Hepatocyte (in vitro differentiated cells): ENCODE measurements around the gene XDH. TPM values are rescaled to one million over a fixed set of nuclear protein-coding genes. Genes with fewer than 3 reads are reported as not detected.
A peak's percentile ranks its signal among the peaks of the same experiment; 100 is the strongest.

Experiments
- DNase-seq: peaks from one replicate; pipeline ENCODE4 v3.0.0-alpha.2; 2016; ENCODE audit warnings: low spot score
- H2AFZ ChIP-seq: fragments of 200-600 bp; sonication (generic); 2 replicates; pipeline ENCODE4 v1.6.0; 2016; ENCODE audit warnings: antibody characterized with exemption, mild to moderate bottlenecking
- H3K27ac ChIP-seq: fragments of 200-600 bp; sonication (generic); 2 replicates; pipeline ENCODE4 v1.5.1; 2016; ENCODE audit warnings: mild to moderate bottlenecking
- H3K27me3 ChIP-seq: fragments of 200-600 bp; sonication (generic); 2 replicates; pipeline ENCODE4 v1.6.1; 2016
- H3K36me3 ChIP-seq: fragments of 200-600 bp; sonication (generic); replicated peaks from 2 replicates; pipeline ENCODE4 v1.5.1; 2016; ENCODE audit warnings: low read depth; ENCODE audit not compliant: insufficient read depth
- H3K4me1 ChIP-seq: fragments of 200-600 bp; sonication (generic); 2 replicates; pipeline ENCODE4 v1.5.1; 2016; ENCODE audit warnings: mild to moderate bottlenecking, moderate library complexity; ENCODE audit not compliant: insufficient read depth
- H3K4me2 ChIP-seq: fragments of 200-600 bp; sonication (generic); 2 replicates; pipeline ENCODE4 v1.6.0; 2016
- H3K4me3 ChIP-seq: fragments of 200-600 bp; sonication (generic); 2 replicates; pipeline ENCODE4 v1.5.1; 2016; ENCODE audit warnings: mild to moderate bottlenecking
- H3K79me2 ChIP-seq: fragments of 200-600 bp; sonication (generic); 2 replicates; pipeline ENCODE4 v1.6.0; 2017; ENCODE audit warnings: mild to moderate bottlenecking
- H3K9me2 ChIP-seq: fragments of 200-600 bp; sonication (generic); replicated peaks from 2 replicates; pipeline ENCODE4 v1.6.0; 2017; ENCODE audit warnings: mild to moderate bottlenecking; ENCODE audit not compliant: insufficient read depth
- H3K9me3 ChIP-seq: fragments of 200-600 bp; sonication (generic); 2 replicates; pipeline ENCODE4 v1.5.1; 2016; ENCODE audit warnings: low read depth, mild to moderate bottlenecking
- H4K20me1 ChIP-seq: fragments of 200-600 bp; sonication (generic); 2 replicates; pipeline ENCODE4 v1.6.0; 2016; ENCODE audit warnings: mild to moderate bottlenecking; ENCODE audit not compliant: insufficient read depth, poor library complexity, severe bottlenecking
- CTCF ChIP-seq: fragments of 200-600 bp; sonication (generic); IDR thresholded peaks from 2 replicates; pipeline ENCODE4 v1.5.1; 2016; ENCODE audit warnings: antibody characterized with exemption, mild to moderate bottlenecking; ENCODE audit not compliant: poor library complexity
- EZH2 ChIP-seq: fragments of 200-600 bp; sonication (generic); IDR thresholded peaks from 2 replicates; pipeline ENCODE4 v1.6.1; 2016; ENCODE audit warnings: antibody characterized with exemption, mild to moderate bottlenecking, borderline replicate concordance
- EZH2phosphoT487 ChIP-seq: fragments of 200-600 bp; sonication (generic); IDR thresholded peaks from one replicate; pipeline ENCODE4 v1.6.1; 2018; ENCODE audit warnings: antibody characterized with exemption, mild to moderate bottlenecking, low read depth, moderate library complexity; ENCODE audit not compliant: unreplicated experiment, severe bottlenecking
- WGBS: methylation state at CpG from one replicate; pipeline ENCODE4 v1.1.6; 2016; ENCODE audit warnings: low lambda C conversion rate; ENCODE audit errors: missing lambda C conversion rate; 5-methylcytosine and 5-hydroxymethylcytosine counted together
- polyA plus RNA-seq: library from polyadenylated mRNA; unstranded; fragments of >200 nt; fragmentation: Nextera tagmentation; extraction: Ambion mirVana; gene quantifications from 2 replicates; pipeline ENCODE4 v1.2.1, GENCODE V29; 2016
- total RNA-seq: library from RNA; depleted of rRNA; stranded (reverse); fragments of >200 nt; gene quantifications from 2 replicates; pipeline ENCODE4 v1.2.3, GENCODE V29; 2014

Gene XDH
- total and polyA plus RNA-seq, 2 experiments from 2014 or later = 1.6 to 6.7 TPM

GRCh38 chr2:31328026-31328425 is 86.5 kb downstream of the XDH start:
- H4K20me1 ChIP-seq = no peaks in the 10 kb centered on the region
- TF ChIP-seq CTCF = no peak
- no peak for TF ChIP-seq EZH2
- TF ChIP-seq EZH2phosphoT487 = no peak
- DNase-seq = no peak
- H3K27ac ChIP-seq = no peak overlapping the region
- no peaks in the 10 kb centered on the region for H3K27me3 ChIP-seq
- no peaks in the 10 kb centered on the region for H3K9me3 ChIP-seq
- H3K79me2 ChIP-seq = no peaks in the 10 kb centered on the region
- no peaks in the 10 kb centered on the region for H3K9me2 ChIP-seq
- peaks cover 13% of the 10 kb centered on the region for H3K4me1 ChIP-seq
- H3K4me2 ChIP-seq = no peak overlapping the region
- H2AFZ ChIP-seq = no peak overlapping the region
- H3K4me3 ChIP-seq = no peak overlapping the region
- no peaks in the 10 kb centered on the region for H3K36me3 ChIP-seq

- no peaks in the 10 kb centered on the region for H4K20me1 ChIP-seq
- H3K36me3 ChIP-seq = no peaks in the 10 kb centered on the region
- no peaks in the 10 kb centered on the region for H3K9me2 ChIP-seq
- H3K27me3 ChIP-seq = no peaks in the 10 kb centered on the region
- H3K9me3 ChIP-seq = no peaks in the 10 kb centered on the region
- H3K4me2 ChIP-seq = no peak overlapping the region
- WGBS = 100% methylated on average over 1 of the region's 1 CpG
- TF ChIP-seq EZH2 = no peak
- no peak for TF ChIP-seq CTCF
- no peak for DNase-seq
- H2AFZ ChIP-seq = no peak overlapping the region
- H3K79me2 ChIP-seq = no peaks in the 10 kb centered on the region
- H3K4me3 ChIP-seq = no peak overlapping the region
- peaks cover 15% of the 10 kb centered on the region for H3K4me1 ChIP-seq
- no peak overlapping the region for H3K27ac ChIP-seq
Measured at GRCh38 chr2:31327505-31327904, 87.0 kb downstream of the XDH start.

GRCh38 chr2:31324016-31324633 is 90.4 kb downstream of the XDH start:
- no peaks in the 10 kb centered on the region for H4K20me1 ChIP-seq
- H3K9me2 ChIP-seq = no peaks in the 10 kb centered on the region
- peak overlapping the region; percentile 62 for H3K4me2 ChIP-seq
- no peaks in the 10 kb centered on the region for H3K27me3 ChIP-seq
- H3K36me3 ChIP-seq = no peaks in the 10 kb centered on the region
- H3K9me3 ChIP-seq = no peaks in the 10 kb centered on the region
- peaks cover 25% of the 10 kb centered on the region for H3K4me1 ChIP-seq
- 52% methylated on average over 5 of the region's 5 CpGs for WGBS
- H3K27ac ChIP-seq = peak overlapping the region; percentile 34
- no peak overlapping the region for H3K4me3 ChIP-seq
- H3K79me2 ChIP-seq = no peaks in the 10 kb centered on the region
- no peak for TF ChIP-seq CTCF
- no peak for TF ChIP-seq EZH2phosphoT487
- no peak for TF ChIP-seq EZH2
- H2AFZ ChIP-seq = peak overlapping the region; percentile 12
- no peak for DNase-seq

GRCh38 chr2:31322371-31322770 is 92.2 kb downstream of the XDH start:
- Histone ChIP-seq H3K9me3 (no peaks in the 10 kb centered on the region), H3K9me2 (no peaks in the 10 kb centered on the region), H3K79me2 (no peaks in the 10 kb centered on the region), H3K36me3 (no peaks in the 10 kb centered on the region), H3K4me2 (no peak overlapping the region), H3K27ac (no peak overlapping the region), H3K27me3 (no peaks in the 10 kb centered on the region), H3K4me1 (peaks cover 30% of the 10 kb centered on the region), H4K20me1 (no peaks in the 10 kb centered on the region), H3K4me3 (no peak overlapping the region), H2AFZ (no peak overlapping the region)
- 96% methylated on average over 1 of the region's 1 CpG for WGBS
- DNase-seq = no peak
- TF ChIP-seq EZH2 (no peak), EZH2phosphoT487 (no peak), CTCF (no peak)
